Osteocyte (in vitro differentiated cells): ENCODE results near the gene SF3A2. TPM values are rescaled to one million over a fixed set of nuclear protein-coding genes. Genes with fewer than 3 reads are reported as not detected.

Experiments
- DNase-seq: peaks from one replicate; pipeline ENCODE4 v3.0.0; 2021; ENCODE audit warnings: mixed read lengths; ENCODE audit not compliant: unreplicated experiment; ENCODE audit errors: extremely low spot score
- H3K27ac Mint-ChIP-seq: one replicate; pipeline ENCODE4 v1.8.0; 2021; ENCODE audit warnings: mild to moderate bottlenecking, mixed read lengths; ENCODE audit not compliant: unreplicated experiment
- H3K27me3 Mint-ChIP-seq: one replicate; pipeline ENCODE4 v1.8.0; 2021; ENCODE audit warnings: mixed read lengths; ENCODE audit not compliant: unreplicated experiment
- H3K36me3 Mint-ChIP-seq: one replicate; pipeline ENCODE4 v1.8.0; 2021; ENCODE audit warnings: mixed read lengths; ENCODE audit not compliant: unreplicated experiment
- H3K4me1 Mint-ChIP-seq: one replicate; pipeline ENCODE4 v1.8.0; 2021; ENCODE audit warnings: mixed read lengths; ENCODE audit not compliant: unreplicated experiment
- H3K4me3 Mint-ChIP-seq: one replicate; pipeline ENCODE4 v1.8.0; 2021; ENCODE audit warnings: mild to moderate bottlenecking, moderate library complexity, mixed read lengths; ENCODE audit not compliant: unreplicated experiment
- H3K9me3 Mint-ChIP-seq: one replicate; pipeline ENCODE4 v1.8.0; 2021; ENCODE audit warnings: mixed read lengths; ENCODE audit not compliant: unreplicated experiment
- total RNA-seq: library from RNA; stranded (reverse); gene quantifications from 2 replicates; pipeline ENCODE4 v1.2.1, GENCODE V29; 2021
- TF ChIP-seq, protein P1 (sequence below): fragments of 200-600 bp; sonication (generic); IDR thresholded peaks from 2 replicates; pipeline ENCODE4 v1.5.0; 2021; ENCODE audit warnings: antibody characterized with exemption, mild to moderate bottlenecking, moderate library complexity

SF3A2 gene
- total RNA-seq, 1 donor from 2014 or later, result 102 TPM

DNA sequence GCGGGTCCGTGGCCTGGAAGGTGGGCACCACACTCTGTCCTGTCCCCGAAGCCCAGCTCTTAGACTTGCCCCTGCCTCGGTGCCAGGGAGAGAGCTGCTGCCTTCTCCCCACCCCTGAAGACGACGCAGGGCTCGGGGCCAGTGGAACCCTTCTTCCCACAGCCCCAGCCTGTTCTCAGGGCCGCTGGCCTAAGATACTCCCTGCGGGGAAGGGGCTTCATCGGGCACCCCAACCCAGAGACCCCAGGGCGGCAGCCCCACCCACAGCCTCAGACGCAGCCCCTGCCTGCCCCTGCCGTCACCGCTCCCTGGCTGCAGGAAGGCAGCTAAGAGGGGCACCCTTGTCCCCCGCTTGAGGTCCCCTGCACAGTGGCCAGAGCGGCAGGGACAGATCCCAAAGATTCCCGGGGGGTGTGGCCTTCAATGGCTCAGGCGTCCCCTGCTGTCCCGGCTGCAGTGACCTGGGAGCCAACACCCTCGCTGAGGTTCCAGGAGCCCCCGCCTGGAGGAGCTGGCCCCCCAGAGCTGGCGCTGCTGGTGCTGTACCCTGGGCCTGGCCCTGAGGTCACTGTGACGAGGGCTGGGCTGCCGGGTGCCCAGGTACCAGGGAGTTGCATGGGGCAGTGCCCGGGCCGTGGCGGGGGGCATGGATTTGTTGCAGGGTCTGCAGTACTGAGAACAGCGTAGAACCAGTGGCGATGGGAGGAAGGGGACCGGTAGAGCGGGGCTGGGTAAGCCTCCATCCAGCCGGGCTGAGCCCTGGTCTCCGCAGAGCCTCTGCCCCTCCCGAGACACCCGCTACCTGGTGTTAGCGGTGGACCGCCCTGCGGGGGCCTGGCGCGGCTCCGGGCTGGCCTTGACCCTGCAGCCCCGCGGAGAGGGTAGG is 13.5 kb downstream of the SF3A2 start:
- H3K27me3 Mint-ChIP-seq, result no peaks in the 10 kb centered on the region
- no peak overlapping the region for H3K27ac Mint-ChIP-seq
- peaks cover 7% of the 10 kb centered on the region for H3K4me1 Mint-ChIP-seq
- H3K36me3 Mint-ChIP-seq, result peaks cover 5% of the 10 kb centered on the region
- TF ChIP-seq, protein P1, sequence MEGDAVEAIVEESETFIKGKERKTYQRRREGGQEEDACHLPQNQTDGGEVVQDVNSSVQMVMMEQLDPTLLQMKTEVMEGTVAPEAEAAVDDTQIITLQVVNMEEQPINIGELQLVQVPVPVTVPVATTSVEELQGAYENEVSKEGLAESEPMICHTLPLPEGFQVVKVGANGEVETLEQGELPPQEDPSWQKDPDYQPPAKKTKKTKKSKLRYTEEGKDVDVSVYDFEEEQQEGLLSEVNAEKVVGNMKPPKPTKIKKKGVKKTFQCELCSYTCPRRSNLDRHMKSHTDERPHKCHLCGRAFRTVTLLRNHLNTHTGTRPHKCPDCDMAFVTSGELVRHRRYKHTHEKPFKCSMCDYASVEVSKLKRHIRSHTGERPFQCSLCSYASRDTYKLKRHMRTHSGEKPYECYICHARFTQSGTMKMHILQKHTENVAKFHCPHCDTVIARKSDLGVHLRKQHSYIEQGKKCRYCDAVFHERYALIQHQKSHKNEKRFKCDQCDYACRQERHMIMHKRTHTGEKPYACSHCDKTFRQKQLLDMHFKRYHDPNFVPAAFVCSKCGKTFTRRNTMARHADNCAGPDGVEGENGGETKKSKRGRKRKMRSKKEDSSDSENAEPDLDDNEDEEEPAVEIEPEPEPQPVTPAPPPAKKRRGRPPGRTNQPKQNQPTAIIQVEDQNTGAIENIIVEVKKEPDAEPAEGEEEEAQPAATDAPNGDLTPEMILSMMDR, result no peak
- H3K9me3 Mint-ChIP-seq, result no peaks in the 10 kb centered on the region
- H3K4me3 Mint-ChIP-seq, result no peak overlapping the region
- no peak for DNase-seq

DNA sequence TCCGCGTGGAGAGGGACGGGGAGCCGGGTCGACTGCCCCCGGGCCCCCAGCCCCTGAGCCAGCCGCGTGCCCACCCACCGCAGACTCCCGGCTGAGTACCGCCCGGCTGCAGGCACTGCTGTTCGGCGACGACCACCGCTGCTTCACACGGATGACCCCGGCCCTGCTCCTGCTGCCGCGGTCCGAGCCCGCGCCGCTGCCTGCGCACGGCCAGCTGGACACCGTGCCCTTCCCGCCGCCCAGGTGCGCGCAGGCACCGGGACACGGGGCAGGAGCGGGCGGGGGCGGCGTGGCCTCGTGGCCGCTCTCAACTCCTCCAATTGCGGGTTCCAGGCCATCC is 14.1 kb downstream of the SF3A2 start:
- Mint-ChIP-seq H3K9me3 (no peaks in the 10 kb centered on the region), H3K27me3 (no peaks in the 10 kb centered on the region), H3K4me3 (no peak overlapping the region), H3K27ac (no peak overlapping the region), H3K4me1 (peaks cover 7% of the 10 kb centered on the region), H3K36me3 (peaks cover 2% of the 10 kb centered on the region)
- DNase-seq, result no peak
- TF ChIP-seq, protein P1, result no peak

DNA sequence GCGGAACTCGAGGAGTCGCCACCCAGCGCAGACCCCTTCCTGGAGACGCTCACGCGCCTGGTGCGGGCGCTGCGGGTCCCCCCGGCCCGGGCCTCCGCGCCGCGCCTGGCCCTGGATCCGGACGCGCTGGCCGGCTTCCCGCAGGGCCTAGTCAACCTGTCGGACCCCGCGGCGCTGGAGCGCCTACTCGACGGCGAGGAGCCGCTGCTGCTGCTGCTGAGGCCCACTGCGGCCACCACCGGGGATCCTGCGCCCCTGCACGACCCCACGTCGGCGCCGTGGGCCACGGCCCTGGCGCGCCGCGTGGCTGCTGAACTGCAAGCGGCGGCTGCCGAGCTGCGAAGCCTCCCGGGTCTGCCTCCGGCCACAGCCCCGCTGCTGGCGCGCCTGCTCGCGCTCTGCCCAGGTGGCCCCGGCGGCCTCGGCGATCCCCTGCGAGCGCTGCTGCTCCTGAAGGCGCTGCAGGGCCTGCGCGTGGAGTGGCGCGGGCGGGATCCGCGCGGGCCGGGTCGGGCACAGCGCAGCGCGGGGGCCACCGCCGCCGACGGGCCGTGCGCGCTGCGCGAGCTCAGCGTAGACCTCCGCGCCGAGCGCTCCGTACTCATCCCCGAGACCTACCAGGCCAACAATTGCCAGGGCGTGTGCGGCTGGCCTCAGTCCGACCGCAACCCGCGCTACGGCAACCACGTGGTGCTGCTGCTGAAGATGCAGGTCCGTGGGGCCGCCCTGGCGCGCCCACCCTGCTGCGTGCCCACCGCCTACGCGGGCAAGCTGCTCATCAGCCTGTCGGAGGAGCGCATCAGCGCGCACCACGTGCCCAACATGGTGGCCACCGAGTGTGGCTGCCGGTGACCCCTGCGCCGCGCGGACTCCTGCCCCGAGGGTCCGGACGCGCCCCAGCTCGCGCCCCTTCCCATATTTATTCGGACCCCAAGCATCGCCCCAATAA is 14.8 kb downstream of the SF3A2 start:
- Mint-ChIP-seq H3K9me3 (no peaks in the 10 kb centered on the region), H3K4me1 (peaks cover 6% of the 10 kb centered on the region), H3K27ac (no peak overlapping the region), H3K27me3 (no peaks in the 10 kb centered on the region), H3K4me3 (no peak overlapping the region), H3K36me3 (no peaks in the 10 kb centered on the region)
- no peak for DNase-seq
- TF ChIP-seq, protein P1, result no peak

DNA sequence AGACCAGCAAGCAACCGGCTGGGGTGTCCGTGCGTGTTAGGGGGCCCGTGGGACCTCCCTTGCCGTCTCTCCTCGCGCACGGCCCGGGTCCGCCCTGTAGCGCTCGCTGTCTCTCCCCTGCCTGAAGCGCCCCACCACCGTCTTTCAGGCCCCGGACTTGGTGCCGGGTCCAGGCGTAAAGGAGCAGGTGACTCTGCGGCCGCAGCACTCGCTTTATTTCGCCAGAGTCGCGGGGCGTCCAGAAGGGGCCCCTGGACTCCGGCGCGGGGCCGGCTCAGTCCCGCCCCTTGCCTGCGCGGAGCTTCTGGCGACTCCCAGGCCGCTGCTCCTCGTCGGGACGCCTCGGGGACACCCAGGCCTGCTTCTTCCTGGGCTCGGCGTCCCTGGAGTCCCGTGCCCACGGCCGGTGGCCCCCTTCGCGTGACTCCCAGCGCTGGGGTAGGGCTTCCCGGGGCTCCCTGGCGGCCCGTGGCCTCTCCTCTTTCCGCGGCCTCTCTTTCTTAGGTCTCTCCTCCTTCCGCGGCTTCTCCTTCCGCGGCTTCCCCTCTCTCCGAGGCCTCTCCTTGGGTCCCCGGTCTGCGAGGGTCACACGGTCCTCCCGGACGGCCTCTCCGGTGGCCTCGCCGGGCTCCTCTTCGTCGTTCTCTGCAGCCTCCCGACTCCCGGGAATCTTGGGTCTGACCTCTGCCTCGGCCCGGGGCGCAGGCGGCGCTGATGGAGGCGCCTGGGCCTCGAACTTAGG is 15.6 kb downstream of the SF3A2 start:
- DNase-seq, result no peak
- Mint-ChIP-seq H3K27me3 (no peaks in the 10 kb centered on the region), H3K9me3 (no peaks in the 10 kb centered on the region), H3K4me3 (no peak overlapping the region), H3K27ac (no peak overlapping the region), H3K36me3 (no peaks in the 10 kb centered on the region), H3K4me1 (peaks cover 6% of the 10 kb centered on the region)
- TF ChIP-seq, protein P1, result no peak
